ENCODE data around the gene RASL11A.
A peak's percentile ranks its signal among the peaks of the same experiment; 100 is the strongest.
"Not testable (repeated sequence)": the region's sequence is repeated elsewhere in the genome, so short reads cannot be mapped to it uniquely, and the experiment has no call there.

The RASL11A gene

GRCh38 chr13:27300941-27301586 is 30.4 kb downstream of the RASL11A start:
- no peak for DNase-seq (ENCODE audit: low spot score)

GRCh38 chr13:27302643-27303262 is 32.1 kb downstream of the RASL11A start:
- DNase-seq (ENCODE audit: low spot score), result no peak

- no peak for DNase-seq (ENCODE audit: low spot score)
Observed at GRCh38 chr13:27304099-27304498, 33.5 kb downstream of the RASL11A start.

GRCh38 chr13:27304611-27305010 is 34.0 kb downstream of the RASL11A start:
- DNase-seq (ENCODE audit: low spot score), result no peak

- DNase-seq (ENCODE audit: low spot score), result no peak
Observed at GRCh38 chr13:27306364-27306763, 35.7 kb downstream of the RASL11A start.

GRCh38 chr13:27308941-27309340 is 38.3 kb downstream of the RASL11A start:
- no peak for DNase-seq (ENCODE audit: low spot score)

GRCh38 chr13:27309401-27309958 is 38.9 kb downstream of the RASL11A start:
- no peak for DNase-seq (ENCODE audit: low spot score)

- DNase-seq (ENCODE audit: low spot score), result peak; percentile 48
Observed at GRCh38 chr13:27309967-27310598, 39.5 kb downstream of the RASL11A start.

- no peak for DNase-seq (ENCODE audit: low spot score)
Observed at GRCh38 chr13:27310946-27311345, 40.3 kb downstream of the RASL11A start.

- DNase-seq (ENCODE audit: low spot score), result no peak
Observed at GRCh38 chr13:27311518-27312210, 41.0 kb downstream of the RASL11A start.

- DNase-seq (ENCODE audit: low spot score), result no peak
Observed at GRCh38 chr13:27313770-27314169, 43.1 kb downstream of the RASL11A start.

GRCh38 chr13:27319404-27319803 is 48.8 kb downstream of the RASL11A start:
- no peak for DNase-seq (ENCODE audit: low spot score)

GRCh38 chr13:27321468-27322431 is 51.1 kb downstream of the RASL11A start:
- DNase-seq (ENCODE audit: low spot score), result no peak

- DNase-seq (ENCODE audit: low spot score), result not testable (repeated sequence)
Observed at GRCh38 chr13:27322443-27322842, 51.8 kb downstream of the RASL11A start.

All from RKO (cell line).